A673 (cell line): ENCODE results near the gene FZD1.

Experiments used
- CTCF ChIP-seq: fragments of 300-800, 200-600 bp; sonication (generic); conservative IDR thresholded peaks from 2 replicates; pipeline ENCODE4 v1.5.1; 2017; ENCODE audit warnings: low read depth, mild to moderate bottlenecking, antibody characterized with exemption, low read length, moderate library complexity, mixed read lengths
- EZH2 ChIP-seq: fragments of 200-600 bp; sonication (generic); IDR thresholded peaks from 2 replicates; pipeline ENCODE4 v1.6.1; 2017; ENCODE audit warnings: borderline replicate concordance, low read depth, mild to moderate bottlenecking, mixed read lengths, antibody characterized with exemption, low read length; ENCODE audit not compliant: poor library complexity, severe bottlenecking

- no peak for TF ChIP-seq CTCF
- TF ChIP-seq EZH2 = no peak
These were observed 23.8 kb upstream of the FZD1 start for GRCh38 chr7:91240376-91240941.
